Activated CD8-positive, alpha-beta memory T cell treated with anti-CD3 and anti-CD28 coated beads, Interleukin-2, amount 50 U/mL, for 1 hour (primary cell): Measurements from ENCODE around the gene B9D1.

ENCODE experiments used
- DNase-seq: peaks from one replicate; pipeline ENCODE4 v3.0.0-alpha.2; 2020; ENCODE audit errors: extremely low read depth

Gene B9D1

GRCh38 chr17:19362277-19363113 lies at the start of gene B9D1:
B9D1 (minus strand) TSS chr17:19362723; CDS start chr17:19362569, 154 bp downstream.
- peak; percentile 80 for DNase-seq

- no peak for DNase-seq
Observed at GRCh38 chr17:19411631-19412030, 49.1 kb upstream of the B9D1 start.

- no peak for DNase-seq
Observed at GRCh38 chr17:19410875-19411620, 48.5 kb upstream of the B9D1 start, which contains the start of gene RNF112. RNF112 (plus strand) TSS chr17:19411232; CDS start chr17:19411409, 177 bp downstream.

- no peak for DNase-seq
Observed at GRCh38 chr17:19410091-19410490, 47.6 kb upstream of the B9D1 start.

GRCh38 chr17:19409509-19409908 lies 47.0 kb upstream of the B9D1 start:
- no peak for DNase-seq

GRCh38 chr17:19409066-19409465 lies 46.5 kb upstream of the B9D1 start:
- DNase-seq: no peak

GRCh38 chr17:19408346-19408710 lies 45.8 kb upstream of the B9D1 start:
- no peak for DNase-seq

GRCh38 chr17:19407601-19408345 lies 45.2 kb upstream of the B9D1 start:
- DNase-seq: no peak

GRCh38 chr17:19405114-19405513 lies 42.6 kb upstream of the B9D1 start:
- DNase-seq: no peak

- DNase-seq: no peak
Observed at GRCh38 chr17:19404264-19404663, 41.7 kb upstream of the B9D1 start.

- no peak for DNase-seq
Observed at GRCh38 chr17:19403021-19403420, 40.5 kb upstream of the B9D1 start.

GRCh38 chr17:19402171-19402570 lies 39.6 kb upstream of the B9D1 start:
- DNase-seq: no peak

GRCh38 chr17:19401321-19402010 lies 38.9 kb upstream of the B9D1 start:
- DNase-seq: no peak

- DNase-seq: no peak
Observed at GRCh38 chr17:19399750-19400450, 37.4 kb upstream of the B9D1 start.

- no peak for DNase-seq
Observed at GRCh38 chr17:19398301-19399181, 36.0 kb upstream of the B9D1 start.

- DNase-seq: no peak
Observed at GRCh38 chr17:19397556-19398041, 35.1 kb upstream of the B9D1 start.

- no peak for DNase-seq
Observed at GRCh38 chr17:19392303-19392702, 29.8 kb upstream of the B9D1 start.

- DNase-seq: no peak
Observed at GRCh38 chr17:19391432-19391831, 28.9 kb upstream of the B9D1 start.

- no peak for DNase-seq
Observed at GRCh38 chr17:19390951-19391350, 28.4 kb upstream of the B9D1 start.
